T-helper 1 cell treated with Interleukin-12 subunit alpha and Interleukin-12 subunit beta and Interleukin-4 antibody, amounts not matched to agents 30 ng/mL and 1 ng/mL, for 36 hours (primary cell): ENCODE results near the gene ACTR5. TPM values are rescaled to one million over a fixed set of nuclear protein-coding genes. Genes with fewer than 3 reads are reported as not detected.
"Not testable (repeated sequence)": the region's sequence is repeated elsewhere in the genome, so short reads cannot be mapped to it uniquely, and the experiment has no call there.

Source experiments
- intact Hi-C: fragments of 100-400 bp; cut with micrococcal nuclease; formaldehyde crosslinking; loops from one replicate; pipeline ENCODE4 v1.15.1; 2024
- total RNA-seq: library from RNA; stranded (reverse); gene quantifications from 2 replicates; pipeline ENCODE4 v1.2.3, GENCODE V29; 2022

ACTR5 gene
- total RNA-seq, 1 donor from 2014 or later: 9.4 TPM

DNA sequence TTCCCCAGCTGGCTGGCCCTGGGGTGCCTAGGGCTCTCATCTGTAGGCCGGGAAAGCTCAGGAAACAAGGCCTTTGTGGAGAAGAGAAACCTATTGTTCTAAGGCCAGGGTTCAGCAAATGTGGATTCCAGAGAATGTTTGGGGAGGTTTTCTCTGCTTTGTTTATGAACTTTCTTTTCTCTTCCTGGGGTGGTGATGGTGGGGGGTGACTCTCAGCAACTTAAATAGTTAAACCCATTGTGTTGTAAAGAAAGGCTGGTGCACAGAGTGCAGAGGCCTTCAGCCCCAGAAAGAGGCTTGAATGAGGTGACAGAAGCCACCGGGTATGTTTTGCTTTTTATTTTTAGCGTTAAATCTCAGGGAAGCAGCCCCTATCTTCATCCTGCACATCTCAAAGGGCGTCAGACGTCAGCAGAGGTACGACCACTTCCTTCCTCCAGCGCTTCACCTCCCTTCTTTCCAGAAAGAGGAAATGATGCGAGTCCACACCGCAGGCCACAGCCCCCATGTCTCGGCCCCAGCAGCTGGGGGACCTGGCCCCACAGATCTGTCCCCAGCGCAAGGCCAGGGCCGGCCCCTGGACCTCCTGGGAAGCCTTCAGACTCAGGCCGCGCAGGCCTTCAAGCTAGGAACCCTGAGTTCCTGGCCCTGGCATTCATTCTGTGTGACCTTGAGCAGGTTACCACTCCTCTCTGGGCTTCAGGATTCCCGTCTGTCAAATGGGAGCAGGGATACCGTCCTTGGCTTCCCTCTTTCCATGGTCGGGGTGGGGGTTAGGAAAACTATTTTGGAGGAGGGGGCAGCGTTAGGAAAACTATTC, 56.6 kb downstream of the ACTR5 start:
- intact Hi-C loops: loop anchor here (1.0 to 10.0 kb wide), 9 partner anchors 38 to 330 kb away; partner anchors contain the start of genes ACTR5, DHX35, FAM83D and RALGAPB

DNA sequence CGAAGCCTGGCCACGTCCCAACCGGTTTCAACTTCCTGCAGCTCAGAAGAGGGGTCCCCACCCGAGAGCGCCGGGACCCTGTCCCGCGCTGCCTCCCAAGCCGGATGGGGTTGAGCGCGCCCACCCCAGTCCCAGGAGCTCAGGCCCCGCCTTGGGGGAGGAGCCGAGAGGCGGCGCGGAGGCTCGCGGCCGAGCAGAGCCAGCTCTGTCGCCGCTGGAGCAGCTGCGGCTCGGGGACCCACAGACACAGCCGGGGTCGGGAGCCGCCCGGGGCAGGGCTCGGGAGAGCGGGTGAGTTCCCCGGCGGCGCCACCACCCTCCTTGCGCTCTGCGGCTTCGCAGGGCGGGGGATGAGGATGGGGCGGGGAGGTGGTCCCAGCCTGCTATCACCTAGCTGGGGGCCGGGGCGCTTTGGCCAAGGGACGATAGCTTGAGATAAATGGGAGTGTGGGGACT, 57.3 kb downstream of the ACTR5 start, which contains the start of gene PPP1R16B:
Gene PPP1R16B (plus strand): TSS at position 196 of the 456 bp plus-strand sequence. CDS start 30,229 bp downstream, outside the sequence.
- intact Hi-C loops: loop anchor here (1.0 to 10.0 kb wide), 9 partner anchors 37 to 331 kb away; partner anchors contain the start of genes ACTR5, DHX35, FAM83D and RALGAPB

DNA sequence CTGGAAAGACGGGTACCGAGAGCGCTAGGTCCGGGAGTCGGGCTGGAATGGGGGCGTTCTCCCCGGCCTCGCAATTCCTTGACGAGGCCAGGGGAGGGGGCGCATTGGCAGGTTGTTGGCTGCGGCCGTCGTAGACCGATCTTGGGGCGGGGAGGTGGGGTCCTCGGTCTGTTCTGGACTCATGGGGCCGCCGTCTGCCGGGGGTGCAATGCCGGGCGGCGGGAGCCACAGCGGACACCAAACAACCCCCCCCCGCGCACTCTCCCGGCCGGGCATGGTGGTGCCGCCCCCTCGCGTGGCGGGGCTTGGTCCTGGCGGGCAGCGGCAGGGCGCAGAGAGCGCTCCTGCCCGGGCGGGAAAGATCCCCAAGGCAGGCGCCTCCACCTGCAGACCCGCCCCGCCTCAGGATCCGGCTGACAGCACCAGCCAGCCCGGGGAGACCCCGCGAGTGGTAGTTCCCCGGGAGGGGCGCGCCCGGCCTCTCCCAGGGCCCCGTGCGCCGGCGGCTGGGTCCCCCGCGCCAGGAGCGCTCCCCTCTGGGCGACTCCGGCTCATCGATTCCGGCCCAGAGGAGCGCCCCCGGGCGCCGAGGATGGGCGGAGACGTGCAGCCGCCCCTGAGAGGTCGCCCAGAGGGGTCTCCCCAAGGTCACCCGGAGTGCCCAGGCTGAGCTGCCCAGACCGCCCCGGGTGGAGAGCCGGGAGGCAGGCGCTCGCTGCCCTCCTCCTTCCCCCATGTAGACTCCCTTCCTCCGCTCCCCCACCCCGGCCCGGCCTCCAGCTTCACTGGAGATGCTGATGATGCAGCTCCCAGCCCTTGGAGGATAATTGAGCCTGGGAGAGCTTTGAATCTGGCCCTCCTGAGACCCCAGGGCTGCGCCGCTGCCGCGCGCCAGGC, 57.9 kb downstream of the ACTR5 start:
- intact Hi-C loops: loop anchor here (1.0 to 10.0 kb wide), 9 partner anchors 37 to 331 kb away; partner anchors contain the start of genes ACTR5, DHX35, FAM83D and RALGAPB

DNA sequence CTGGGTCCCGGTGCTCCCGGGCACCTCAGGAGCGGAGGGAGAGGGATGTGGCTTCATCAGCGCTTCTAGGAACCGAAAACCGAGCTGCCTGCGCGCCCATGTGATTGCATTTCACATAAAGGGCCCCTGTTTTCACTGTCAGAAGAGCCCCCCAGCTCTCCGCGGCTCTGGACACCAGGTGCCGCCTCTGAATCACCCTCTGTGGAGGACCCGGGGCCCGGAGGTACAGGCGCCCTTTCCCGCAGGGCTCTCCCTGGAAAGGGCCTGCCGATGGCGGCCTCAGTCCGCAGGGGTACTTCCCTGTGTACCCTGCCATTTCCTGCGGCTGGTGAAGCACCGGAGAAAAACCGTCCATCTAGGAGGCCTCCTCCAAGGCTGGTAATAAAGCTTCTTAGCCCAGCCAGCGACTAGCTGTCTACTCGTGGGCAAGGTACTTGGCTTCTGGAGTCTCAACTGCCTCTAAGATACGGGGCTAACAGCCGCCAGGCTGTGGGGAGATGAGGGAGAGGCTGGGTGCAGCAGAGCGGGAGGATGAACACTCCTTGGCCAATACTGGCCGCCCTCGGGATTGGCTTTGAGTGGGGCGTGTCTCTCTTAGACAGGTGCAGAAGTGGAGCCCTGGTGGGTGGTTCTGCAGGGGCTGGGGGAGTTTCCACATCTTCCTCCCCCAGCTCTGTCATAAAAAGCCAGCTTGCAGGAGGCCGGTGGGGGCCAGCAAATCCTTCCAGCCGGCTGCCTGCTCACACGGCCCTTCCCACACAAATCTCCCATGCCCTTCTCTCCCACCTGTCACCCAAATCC, 58.8 kb downstream of the ACTR5 start:
- intact Hi-C loops: loop anchor here (5.0 to 10.0 kb wide), 3 partner anchors 135 to 332 kb away; partner anchors contain the start of gene RALGAPB

DNA sequence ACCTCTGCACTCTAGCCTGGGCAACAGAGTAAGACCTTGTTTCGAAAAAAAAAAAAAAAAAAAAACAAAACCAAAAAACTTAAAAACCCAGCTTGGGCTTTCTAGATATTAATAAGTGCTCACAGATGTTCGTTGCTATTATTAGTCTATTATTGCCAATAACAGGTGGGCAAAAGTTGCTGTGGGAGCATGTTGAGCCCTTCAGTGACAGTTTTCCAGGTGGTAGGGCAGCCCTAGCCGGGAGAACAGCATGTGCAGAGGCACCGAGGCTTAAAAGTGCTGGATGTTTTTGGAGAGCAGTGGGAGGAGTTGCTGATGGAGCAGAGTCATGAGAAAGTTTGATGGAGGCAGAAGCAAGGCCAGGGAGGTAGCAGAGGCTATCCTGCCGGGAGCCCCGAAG, 61.7 kb downstream of the ACTR5 start:
- intact Hi-C loops: loop anchor here (5.0 to 10.0 kb wide), 3 partner anchors 138 to 335 kb away; partner anchors contain the start of gene RALGAPB

DNA sequence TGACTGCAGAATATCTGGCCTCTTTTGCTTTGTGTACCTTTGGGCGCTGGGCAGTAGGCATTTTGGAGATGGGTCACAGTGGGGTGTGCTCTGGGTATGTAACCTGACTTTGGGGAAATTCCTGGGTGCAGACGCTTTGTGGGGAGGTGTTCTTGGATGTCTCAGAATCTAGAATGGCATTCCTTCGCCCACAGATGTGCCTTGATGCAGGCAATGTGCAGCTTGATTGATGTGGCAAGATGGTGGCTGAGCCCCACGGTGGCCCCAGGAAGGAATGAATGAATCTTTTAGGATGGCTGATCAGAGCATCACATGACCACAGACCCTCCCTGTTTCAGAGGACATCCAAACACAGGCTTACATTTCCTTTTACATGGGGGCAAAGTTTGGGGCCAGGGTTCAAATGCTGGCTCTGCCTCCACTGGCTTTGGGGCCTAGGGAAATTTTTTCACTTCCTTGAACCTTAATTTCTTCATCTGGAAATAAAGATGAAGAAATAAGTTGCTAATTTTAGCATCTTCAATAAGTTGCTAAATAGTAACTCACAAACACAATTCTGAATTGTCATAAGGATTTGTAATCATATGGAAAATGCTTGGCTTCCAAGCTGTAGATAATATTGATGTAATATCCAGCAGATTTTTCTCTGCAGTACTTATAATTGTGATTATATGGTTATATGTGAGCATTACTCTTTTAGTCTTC, 62.8 kb downstream of the ACTR5 start:
- intact Hi-C loops: no loop called here

DNA sequence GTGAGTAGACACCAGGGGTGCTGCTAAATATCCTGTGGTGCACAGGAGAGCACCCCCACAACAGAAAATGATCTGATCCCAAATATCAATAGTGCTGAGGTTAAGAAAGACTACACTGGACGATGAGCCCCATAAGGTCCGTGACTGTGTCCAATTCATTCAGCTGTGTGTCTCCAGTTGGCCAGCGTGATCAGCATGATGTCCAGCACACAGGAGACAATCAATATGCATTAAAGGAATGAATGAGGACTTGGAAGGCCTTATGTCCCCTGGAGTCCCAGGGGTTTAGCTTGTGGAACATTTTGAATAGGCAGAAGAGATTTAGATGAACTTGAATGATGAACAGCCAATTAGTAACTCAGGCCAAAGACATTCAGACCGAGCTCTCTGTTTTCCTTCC, 63.5 kb downstream of the ACTR5 start:
- intact Hi-C loops: no loop called here

DNA sequence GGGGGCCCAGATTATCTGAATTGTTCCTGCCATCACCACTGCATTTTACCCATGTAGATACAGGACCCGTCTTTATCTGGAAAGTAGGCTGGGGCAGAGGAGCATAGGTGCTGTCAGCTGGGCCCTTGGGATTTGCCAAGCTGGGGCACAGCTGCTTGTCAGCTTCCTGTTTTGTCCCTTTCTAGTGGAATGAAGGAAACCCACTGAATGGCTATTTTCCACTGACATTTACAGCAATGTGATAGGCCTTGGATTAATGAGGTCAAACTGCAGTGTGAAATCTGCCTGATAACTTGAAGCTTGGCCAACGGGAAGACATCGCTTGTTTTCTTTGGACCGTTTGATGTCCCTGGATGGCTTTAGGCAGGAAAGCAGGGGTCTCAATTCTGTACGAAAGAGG, 63.9 kb downstream of the ACTR5 start:
- intact Hi-C loops: no loop called here

DNA sequence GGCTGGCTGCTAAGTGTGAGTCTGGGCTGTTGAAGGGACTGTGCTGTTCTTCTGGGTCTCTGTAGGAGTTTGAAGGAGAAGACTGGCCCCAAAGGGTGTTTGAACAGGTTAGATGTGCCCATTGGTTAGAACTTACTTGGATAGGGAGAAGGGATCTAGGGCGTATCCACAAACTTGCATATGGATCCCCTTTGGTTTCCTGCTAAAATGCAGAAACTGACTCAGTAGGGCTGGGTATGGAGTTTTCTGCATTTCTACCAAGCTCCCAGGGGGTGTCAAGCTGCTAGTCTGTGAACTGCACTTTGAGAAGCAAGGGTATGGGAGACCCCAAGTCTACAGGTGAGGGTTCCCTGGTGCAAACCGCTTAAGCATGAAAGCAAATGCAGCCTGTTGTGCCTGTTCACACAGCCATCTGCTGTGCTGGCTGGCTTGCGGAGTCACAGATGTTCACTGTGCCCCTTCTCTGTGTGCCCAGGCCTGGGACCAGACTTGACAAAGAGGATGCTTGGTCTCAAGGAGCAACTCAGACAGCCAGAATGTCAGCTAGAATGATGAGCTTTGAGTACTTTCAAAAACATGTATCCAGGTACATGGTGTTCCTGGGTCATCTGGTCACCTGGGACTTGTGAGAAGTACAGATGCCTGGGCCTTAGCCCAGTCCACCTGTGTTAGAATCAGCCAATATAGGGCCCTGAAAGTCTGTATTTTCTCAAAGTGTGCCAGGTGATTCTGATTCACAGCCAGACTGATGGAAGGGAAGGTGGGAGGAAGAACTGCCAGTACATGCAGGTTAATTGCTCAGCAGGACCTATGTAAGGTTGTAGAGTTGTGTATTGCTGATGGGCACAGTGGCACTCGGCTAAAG, 64.7 kb downstream of the ACTR5 start:
- intact Hi-C loops: no loop called here

DNA sequence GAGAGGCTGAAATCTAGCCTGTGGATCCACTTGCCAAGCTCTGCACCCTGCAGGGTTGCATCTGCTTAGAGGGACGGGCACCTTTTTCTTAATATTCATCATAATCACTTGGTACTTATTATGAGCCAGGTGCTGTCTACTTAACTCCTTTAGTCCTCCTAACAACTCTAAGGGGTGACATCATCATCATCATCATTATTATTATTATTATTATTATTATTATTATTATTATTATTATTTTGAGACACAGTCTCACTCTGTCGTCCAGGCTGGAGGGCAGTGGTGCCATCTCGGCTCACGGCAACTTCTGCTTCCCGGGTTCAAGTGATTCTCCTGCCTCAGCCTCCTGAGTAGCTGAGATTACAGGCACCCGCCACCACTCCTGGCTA, 65.3 kb downstream of the ACTR5 start:
- intact Hi-C loops: not testable (repeated sequence)

DNA sequence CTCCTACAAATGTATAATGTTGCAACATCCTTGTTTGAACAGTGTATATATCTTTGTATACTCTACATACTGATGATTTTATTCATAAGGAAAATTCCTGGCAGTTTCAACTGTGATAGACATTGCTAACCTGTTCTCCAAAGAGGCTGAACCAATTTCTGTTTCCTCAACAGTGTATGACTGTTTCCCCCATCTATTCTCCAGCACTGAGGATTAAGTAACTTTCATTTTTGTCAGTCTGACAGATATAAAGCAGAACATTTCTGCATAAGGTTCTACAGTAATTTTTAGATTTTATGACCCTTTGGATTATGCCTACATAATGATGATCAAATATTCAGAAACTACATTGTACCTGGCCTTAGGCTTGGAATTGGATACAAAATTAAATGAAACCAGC, 67.2 kb downstream of the ACTR5 start:
- intact Hi-C loops: no loop called here

DNA sequence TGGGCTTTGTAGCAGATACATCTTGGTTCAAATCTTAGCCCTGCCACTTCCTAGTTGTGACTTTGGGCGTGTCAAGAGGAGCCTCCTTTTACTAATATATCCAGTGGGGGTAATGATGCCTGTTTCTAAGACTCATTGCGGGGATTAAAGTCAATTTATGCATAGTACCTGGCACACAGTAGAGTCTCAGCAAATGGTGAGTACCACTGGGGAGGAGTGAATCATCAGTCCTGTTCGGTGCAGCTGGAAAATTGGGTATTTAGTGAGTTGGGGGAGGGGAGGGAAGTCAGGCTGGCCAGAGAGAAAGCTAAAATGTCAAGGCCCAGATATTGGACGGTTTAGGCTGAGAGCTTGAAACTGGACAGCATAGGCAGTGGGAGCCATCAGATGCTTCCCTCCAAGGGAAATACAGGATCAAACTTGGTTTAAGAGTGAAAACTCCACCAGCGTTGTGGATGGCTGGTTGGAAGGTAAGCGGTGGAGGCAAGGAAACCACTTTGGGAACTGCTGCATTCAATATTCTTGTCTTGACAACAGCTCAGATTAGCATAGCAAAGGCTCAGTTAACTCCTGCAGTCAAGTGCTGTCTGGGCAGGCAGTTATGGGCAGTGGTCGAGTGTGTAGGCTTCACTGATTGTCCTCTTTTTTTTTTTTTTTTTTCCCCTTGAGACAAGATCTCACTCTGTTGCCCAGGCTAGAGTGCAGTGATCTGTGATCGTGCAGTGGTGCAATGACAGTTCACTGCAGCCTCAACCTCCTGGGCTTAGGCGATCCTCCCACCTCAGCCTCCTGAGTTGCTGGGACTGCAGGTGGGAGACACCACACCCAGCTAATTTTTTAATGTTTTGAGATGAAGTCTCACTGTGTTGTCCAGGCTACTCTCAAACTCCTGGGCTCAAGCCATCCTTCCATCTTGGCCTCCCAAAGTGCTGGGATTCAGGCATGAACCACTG, 70.1 kb downstream of the ACTR5 start:
- intact Hi-C loops: no loop called here

Other genes starting within 250 kb of the ACTR5 start
- not detected in 2 replicates for gene ADIG, start 167.3 kb upstream of the ACTR5 start, total RNA-seq
- not detected in 2 replicates for gene ARHGAP40, start 146.7 kb upstream of the ACTR5 start, total RNA-seq
- not detected in 2 replicates for gene SLC32A1, start 24.0 kb upstream of the ACTR5 start, total RNA-seq
- 102 and 104 TPM in 2 replicates for gene PPP1R16B, start 57.2 kb downstream of the ACTR5 start, total RNA-seq
- gene FAM83D, start 178.0 kb downstream of the ACTR5 start, total RNA-seq: 13.1 and 14.1 TPM in 2 replicates
- 9.7 and 9.8 TPM in 2 replicates for gene DHX35, start 213.9 kb downstream of the ACTR5 start, total RNA-seq